SK-N-MC (cell line): ENCODE results near the gene ATG13.
"Not testable (repeated sequence)": the region's sequence is repeated elsewhere in the genome, so short reads cannot be mapped to it uniquely, and the experiment has no call there.

Source experiments
- DNase-seq: peaks from one replicate; pipeline ENCODE4 v3.0.0-alpha.2; 2011; ENCODE audit warnings: low read depth, low spot score
- H3K27ac ChIP-seq: fragments of 200-600 bp; sonication (generic); 2 replicates; pipeline ENCODE4 v1.5.1; 2016; ENCODE audit warnings: mixed run types
- H3K36me3 ChIP-seq: fragments of 200-600 bp; sonication (generic); 2 replicates; pipeline ENCODE4 v1.6.1; 2017; ENCODE audit warnings: antibody characterized with exemption, low read length, mixed read lengths; ENCODE audit not compliant: insufficient read depth
- H3K4me3 ChIP-seq: fragments of 200-600 bp; sonication (generic); 2 replicates; pipeline ENCODE4 v1.5.1; 2016
- H3K9ac ChIP-seq: fragments of 200-600 bp; sonication (generic); 2 replicates; pipeline ENCODE4 v1.8.0; 2017; ENCODE audit warnings: mixed run types, mixed read lengths; ENCODE audit not compliant: insufficient read length
- H3K9me3 ChIP-seq: fragments of 200-600 bp; sonication (generic); 2 replicates; pipeline ENCODE4 v1.6.1; 2017; ENCODE audit warnings: low read depth, mild to moderate bottlenecking, antibody characterized with exemption, low read length, moderate library complexity, mixed read lengths
- EZH2 ChIP-seq: fragments of 200-600 bp; sonication (generic); IDR thresholded peaks from one replicate; pipeline ENCODE4 v1.6.1; 2017; ENCODE audit warnings: antibody characterized with exemption
- FOXP2 ChIP-seq: optimal IDR thresholded peaks from 2 replicates; pipeline ENCODE3; 2011; ENCODE audit warnings: mild to moderate bottlenecking, moderate library complexity; ENCODE audit not compliant: insufficient read depth; ENCODE audit errors: extremely low read length, control extremely low read depth
- POLR2AphosphoS5 ChIP-seq: IDR thresholded peaks from 2 replicates; pipeline ENCODE4 v1.6.1; 2012; ENCODE audit warnings: mild to moderate bottlenecking, low read depth, low read length, borderline replicate concordance

Gene ATG13

DNA sequence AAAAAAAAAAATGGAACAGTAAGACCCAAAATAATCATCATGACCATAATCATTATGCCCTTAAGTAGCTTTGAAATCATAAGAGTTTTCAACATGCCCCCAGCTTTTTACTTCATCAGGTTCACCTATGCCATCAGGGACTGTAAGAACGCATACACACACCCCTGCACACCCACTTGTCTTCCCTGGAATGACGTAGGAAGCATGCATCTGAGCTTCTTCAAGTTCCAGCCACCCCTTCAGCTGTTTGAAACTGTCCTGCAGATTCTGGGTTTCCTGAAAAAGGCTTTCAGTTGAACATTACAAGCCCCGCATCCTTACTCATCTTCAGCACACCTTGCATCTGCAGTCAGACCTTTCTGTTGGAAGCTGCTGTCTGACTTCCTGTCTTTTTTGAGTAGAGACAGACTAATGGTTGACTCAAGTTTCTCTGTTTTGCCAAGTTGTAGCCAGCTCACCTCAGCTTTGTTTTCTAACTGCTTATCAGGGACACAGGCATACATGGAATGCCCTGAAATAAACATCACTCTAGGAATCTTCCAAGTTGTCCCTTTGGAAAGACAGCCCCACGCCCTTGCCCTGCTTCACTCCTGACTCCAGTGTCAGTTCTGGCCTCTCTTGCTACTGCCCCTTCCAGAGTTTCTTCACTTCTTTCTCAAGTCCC lies 46.1 kb downstream of the ATG13 start:
- TF ChIP-seq POLR2AphosphoS5: no peak
- TF ChIP-seq FOXP2: no peak
- no peak for TF ChIP-seq EZH2
- H3K27ac ChIP-seq: no peak overlapping the region
- peaks cover 54% of the 10 kb centered on the region for H3K36me3 ChIP-seq
- H3K4me3 ChIP-seq: no peak overlapping the region
- no peak overlapping the region for H3K9ac ChIP-seq
- H3K9me3 ChIP-seq: no peaks in the 10 kb centered on the region
- DNase-seq: no peak

- H3K4me3 ChIP-seq: no peak overlapping the region
- H3K9me3 ChIP-seq: no peaks in the 10 kb centered on the region
- no peak for TF ChIP-seq POLR2AphosphoS5
- no peak for TF ChIP-seq EZH2
- TF ChIP-seq FOXP2: no peak
- H3K9ac ChIP-seq: no peak overlapping the region
- H3K27ac ChIP-seq: no peak overlapping the region
- H3K36me3 ChIP-seq: peaks cover 52% of the 10 kb centered on the region
- no peak for DNase-seq
Observed at GRCh38 chr11:46664612-46665011, 47.3 kb downstream of the ATG13 start.

GRCh38 chr11:46665356-46665755 lies 48.0 kb downstream of the ATG13 start:
- H3K9me3 ChIP-seq: no peaks in the 10 kb centered on the region
- TF ChIP-seq EZH2: no peak
- no peak for TF ChIP-seq FOXP2
- TF ChIP-seq POLR2AphosphoS5: no peak
- H3K36me3 ChIP-seq: peaks cover 53% of the 10 kb centered on the region
- H3K4me3 ChIP-seq: no peak overlapping the region
- no peak overlapping the region for H3K9ac ChIP-seq
- no peak overlapping the region for H3K27ac ChIP-seq
- no peak for DNase-seq

DNA sequence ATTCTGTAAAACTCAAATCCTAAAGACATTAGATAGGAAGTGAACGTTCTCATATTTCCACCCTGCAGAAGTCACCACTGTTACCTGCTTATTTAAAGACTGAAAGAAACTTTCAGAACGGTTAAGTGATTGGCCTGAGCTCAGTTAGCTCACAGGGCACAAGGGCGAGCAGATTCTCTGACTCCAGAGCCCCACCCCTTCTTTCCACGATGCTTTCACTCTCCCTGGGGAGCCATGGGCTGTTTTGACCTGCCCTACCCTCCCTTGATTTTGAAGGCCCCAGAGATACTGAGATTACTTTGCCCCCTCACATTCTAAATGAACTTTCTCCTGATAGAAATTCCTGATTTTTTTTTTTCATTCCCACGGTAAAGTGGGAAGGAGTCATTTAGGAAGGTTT lies 49.2 kb downstream of the ATG13 start:
- H3K9me3 ChIP-seq: no peaks in the 10 kb centered on the region
- TF ChIP-seq POLR2AphosphoS5: no peak
- no peak for TF ChIP-seq EZH2
- no peak overlapping the region for H3K9ac ChIP-seq
- H3K36me3 ChIP-seq: peaks cover 58% of the 10 kb centered on the region
- H3K27ac ChIP-seq: peak overlapping the region; percentile 26; the same call in 1 of the 2 replicates
- DNase-seq: no peak
- no peak overlapping the region for H3K4me3 ChIP-seq

GRCh38 chr11:46667043-46667481 lies 49.7 kb downstream of the ATG13 start:
- no peak for DNase-seq
- H3K27ac ChIP-seq: no peak overlapping the region
- TF ChIP-seq FOXP2 (no peak), POLR2AphosphoS5 (no peak), EZH2 (no peak)
- no peak overlapping the region for H3K4me3 ChIP-seq
- no peak overlapping the region for H3K9ac ChIP-seq
- peaks cover 57% of the 10 kb centered on the region for H3K36me3 ChIP-seq
- H3K9me3 ChIP-seq: no peaks in the 10 kb centered on the region

DNA sequence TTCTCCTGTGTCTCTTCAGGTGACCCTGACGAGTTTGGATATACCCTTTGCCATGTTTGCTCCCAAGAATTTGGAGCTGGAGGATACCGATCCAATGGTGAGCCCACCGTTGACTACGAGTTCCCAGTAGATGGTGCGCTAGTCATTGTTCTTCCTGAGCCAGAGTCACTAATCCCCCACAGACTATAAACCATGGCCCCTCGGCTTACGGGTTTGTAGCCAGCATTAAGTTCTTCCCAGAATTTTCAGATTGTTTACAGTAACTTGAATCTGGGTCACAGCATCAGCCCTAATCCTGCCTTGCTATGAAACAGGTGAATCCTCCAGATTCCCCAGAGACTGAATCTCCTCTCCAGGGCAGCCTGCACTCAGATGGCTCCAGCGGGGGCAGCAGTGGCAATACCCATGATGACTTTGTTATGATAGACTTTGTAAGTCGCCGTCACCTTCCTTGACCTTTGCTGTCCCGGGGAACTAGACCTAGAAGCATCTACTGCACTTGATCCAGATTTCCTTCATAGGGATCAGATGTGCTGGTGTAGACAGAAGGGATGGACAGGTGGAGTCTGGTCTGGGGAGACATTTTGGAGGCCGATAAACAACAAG lies 51.2 kb downstream of the ATG13 start:
- Histone ChIP-seq H3K9ac (no peak overlapping the region), H3K36me3 (peaks cover 63% of the 10 kb centered on the region), H3K4me3 (no peak overlapping the region), H3K27ac (no peak overlapping the region), H3K9me3 (no peaks in the 10 kb centered on the region)
- no peak for DNase-seq
- TF ChIP-seq POLR2AphosphoS5 (no peak), FOXP2 (no peak), EZH2 (no peak)

GRCh38 chr11:46669711-46670139 lies 52.4 kb downstream of the ATG13 start:
- DNase-seq: no peak
- H3K36me3 ChIP-seq: peaks cover 63% of the 10 kb centered on the region

GRCh38 chr11:46670521-46670920 lies 53.2 kb downstream of the ATG13 start:
- H3K4me3 ChIP-seq, H3K9me3 ChIP-seq, DNase-seq, H3K9ac ChIP-seq: not testable (repeated sequence)
- Histone ChIP-seq H3K27ac (peak overlapping the region; percentile 87), H3K36me3 (peaks cover 55% of the 10 kb centered on the region)

More at GRCh38 chr11:46669711-46670139, 52.4 kb downstream of the ATG13 start:
- Histone ChIP-seq H3K9ac (no peak overlapping the region), H3K9me3 (no peaks in the 10 kb centered on the region), H3K27ac (no peak overlapping the region), H3K4me3 (no peak overlapping the region)
- no peak for TF ChIP-seq POLR2AphosphoS5
- TF ChIP-seq EZH2: no peak
- no peak for TF ChIP-seq FOXP2

DNA sequence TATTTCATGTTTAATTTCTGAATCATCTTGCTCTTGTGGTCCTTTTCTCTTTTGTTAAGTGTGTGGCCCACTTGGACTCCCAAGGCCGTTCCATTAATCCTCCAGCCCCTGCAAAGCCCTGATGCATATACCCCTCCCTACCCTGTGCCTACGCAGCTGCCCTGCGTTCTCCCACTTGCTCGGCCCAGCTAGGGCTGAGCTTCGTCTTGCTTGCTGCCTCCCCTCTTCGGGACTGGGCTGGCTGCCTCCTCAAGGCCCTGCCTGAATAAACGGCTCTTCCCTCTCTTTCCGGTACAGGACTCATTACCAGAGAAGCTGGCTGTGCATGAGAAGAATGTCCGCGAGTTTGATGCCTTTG lies 54.6 kb downstream of the ATG13 start:
- Histone ChIP-seq H3K9ac (no peak overlapping the region), H3K27ac (peak overlapping the region; percentile 87), H3K4me3 (no peak overlapping the region), H3K36me3 (peaks cover 47% of the 10 kb centered on the region), H3K9me3 (no peaks in the 10 kb centered on the region)
- no peak for TF ChIP-seq EZH2
- no peak for DNase-seq
